Gastrocnemius medialis (tissue), 4 donors: ENCODE results near the gene CAPZB. TPM values are rescaled to one million over a fixed set of nuclear protein-coding genes. Genes with fewer than 3 reads are reported as not detected.

Experiments used
- ATAC-seq, 2 donors: fragments of 150-250 bp; one replicate each; pipeline ENCODE4 v1.9.1; 2016
- DNase-seq, 2 donors: peaks; one replicate each; pipeline ENCODE4 v3.0.0-alpha.2; 2019
- H3K27ac ChIP-seq, 4 donors: fragments of 200-600 bp; sonication (generic); 1 replicate in 1 of 4; 2 replicates in 3 of 4; pipeline ENCODE4 v1.5.1; 2016 to 2018; ENCODE audit warnings: mild to moderate bottlenecking in 2 of 4, moderate library complexity in 1 of 4
- H3K27me3 ChIP-seq, 3 donors: fragments of 200-600 bp; sonication (generic) in 2 of 3; 1 replicate in 1 of 3; 2 replicates in 2 of 3; pipeline versions ENCODE4 v1.5.1 to v1.6.0; 2016 to 2019; ENCODE audit warnings: mild to moderate bottlenecking in 1 of 3, moderate library complexity in 1 of 3
- H3K36me3 ChIP-seq, 2 donors: fragments of 200-600 bp; sonication (generic) in 1 of 2; one replicate each; pipeline ENCODE4 v1.5.1; 2017 to 2018
- H3K4me1 ChIP-seq, 2 donors: fragments of 200-600 bp; sonication (generic) in 1 of 2; one replicate each; pipeline ENCODE4 v1.5.1; 2016 to 2017; ENCODE audit warnings: mild to moderate bottlenecking in 2 of 2
- H3K4me3 ChIP-seq, 4 donors: fragments of 200-600 bp; sonication (generic) in 3 of 4; 1 replicate in 1 of 4; 2 replicates in 3 of 4; pipeline ENCODE4 v1.5.1; 2016 to 2019; ENCODE audit warnings: mild to moderate bottlenecking in 2 of 4
- H3K9me3 ChIP-seq, 3 donors: fragments of 200-600 bp; sonication (generic) in 2 of 3; 1 replicate in 1 of 3; 2 replicates in 2 of 3; pipeline ENCODE4 v1.5.1; 2016 to 2019
- CTCF ChIP-seq, 5 experiments: fragments of 450-650 bp in 3 of 5; fragments of 200-600 bp in 2 of 5; sonication (generic) in 2 of 5; IDR thresholded peaks in 4 of 5; conservative IDR thresholded peaks in 1 of 5; 1 replicate in 4 of 5; 2 replicates in 1 of 5; pipeline ENCODE4 v1.5.1; 2016 to 2019; ENCODE audit warnings: antibody characterized with exemption in 5 of 5, mild to moderate bottlenecking in 3 of 5, moderate library complexity in 3 of 5
- POLR2A ChIP-seq, 2 donors: fragments of 450-650 bp; IDR thresholded peaks; one replicate each; pipeline ENCODE4 v1.6.1; 2017; ENCODE audit warnings: antibody characterized with exemption in 2 of 2, mild to moderate bottlenecking in 2 of 2, moderate library complexity in 2 of 2
- in situ Hi-C, 4 donors: fragments of 200-750 bp; cut with MboI; loops; one replicate each; pipeline versions ENCODE4 v1.15.0 to v1.8.0; 2017; ENCODE audit warnings: low sequenced_read_pairs in 4 of 4
- intact Hi-C: fragments of 100-400 bp; cut with DNase I; formaldehyde crosslinking; loops from one replicate; pipeline ENCODE4 v1.15.1; 2023; ENCODE audit warnings: low total_unique reads
- total RNA-seq, 4 donors: library from RNA; depleted of rRNA; stranded (reverse); fragments of >200 nt; gene quantifications; one replicate each; pipeline versions ENCODE4 v1.1.0 to v1.2.3, GENCODE V29; 2016

CAPZB gene
- total RNA-seq, 4 donors from 2014 or later: 48.6 to 93.8 (median 74.9) TPM

GRCh38 chr1:19312782-19313635 lies 172.3 kb downstream of the CAPZB start:
- in situ Hi-C loops (no loop called here), intact Hi-C loops (loop anchor here (2.0 to 10.0 kb wide), 3 partner anchors 61 to 342 kb away; partner anchors contain the start of genes EMC1 and MRTO4)
- no peaks in the 10 kb centered on the region for H3K9me3 ChIP-seq
- H3K36me3 ChIP-seq: peaks cover 0 to 12% of the 10 kb centered on the region in 2 donors
- no peak for ATAC-seq
- peaks cover 19 to 20% of the 10 kb centered on the region in 2 donors for H3K4me1 ChIP-seq
- no peak for DNase-seq
- no peaks in the 10 kb centered on the region for H3K27me3 ChIP-seq
- H3K27ac ChIP-seq: peak overlapping the region; percentile 93 to 97 (median 96)
- H3K4me3 ChIP-seq: peak overlapping the region; percentile 79 to 97 (median 87)
- TF ChIP-seq POLR2A (IDR thresholded peaks at IDR 0.05) (no peak), CTCF (IDR thresholded peaks at IDR 0.05 in 4 of 5, conservative IDR thresholded peaks at IDR 0.05 in 1 of 5) (no peak)

GRCh38 chr1:19311931-19312781 lies 173.2 kb downstream of the CAPZB start, which contains the start of the genes AKR7A2 and SLC66A1:
TSS of gene AKR7A2 (minus strand) at chr1:19312144. CDS start at chr1:19312124, 20 bp downstream.
TSS of gene SLC66A1 (plus strand) at chr1:19312326. CDS start at chr1:19317678, 5,352 bp downstream.
- DNase-seq (peak; percentile 85 to 92), ATAC-seq (peak; percentile 87 to 91)
- H3K4me1 ChIP-seq: peaks cover 19 to 20% of the 10 kb centered on the region in 2 donors
- intact Hi-C loops (loop anchor here (2.0 to 10.0 kb wide), 3 partner anchors 60 to 343 kb away; partner anchors contain the start of genes EMC1 and MRTO4), in situ Hi-C loops (no loop called here)
- H3K27me3 ChIP-seq: no peaks in the 10 kb centered on the region
- TF ChIP-seq CTCF (IDR thresholded peaks at IDR 0.05 in 4 of 5, conservative IDR thresholded peaks at IDR 0.05 in 1 of 5): peak; percentile 13 to 36 (median 17)
- TF ChIP-seq POLR2A (IDR thresholded peaks at IDR 0.05): peak; percentile 91 to 92
- peak within 1 kb of the TSS; percentile 93 to 97 (median 96) for H3K27ac ChIP-seq
- no peaks in the 10 kb centered on the region for H3K9me3 ChIP-seq
- H3K4me3 ChIP-seq: peak within 1 kb of the TSS; percentile 79 to 97 (median 87)
- peaks cover 0 to 14% of the 10 kb centered on the region in 2 donors for H3K36me3 ChIP-seq

GRCh38 chr1:19311503-19311930 lies 173.8 kb downstream of the CAPZB start:
- H3K27ac ChIP-seq: peak overlapping the region; percentile 63 to 97 (median 84)
- in situ Hi-C loops: no loop called here

More at GRCh38 chr1:19311503-19311930, 173.8 kb downstream of the CAPZB start:
- H3K36me3 ChIP-seq: peaks cover 0 to 20% of the 10 kb centered on the region in 2 donors
- peaks cover 19 to 20% of the 10 kb centered on the region in 2 donors for H3K4me1 ChIP-seq
- no peaks in the 10 kb centered on the region for H3K9me3 ChIP-seq
- peak; percentile 48 to 50 for ATAC-seq
- no peaks in the 10 kb centered on the region for H3K27me3 ChIP-seq
- TF ChIP-seq CTCF (IDR thresholded peaks at IDR 0.05 in 4 of 5, conservative IDR thresholded peaks at IDR 0.05 in 1 of 5) (no peak), POLR2A (IDR thresholded peaks at IDR 0.05) (no peak)
- H3K4me3 ChIP-seq: peak overlapping the region; percentile 69 to 97 (median 80)
- intact Hi-C loops: loop anchor here (5.0 to 10.0 kb wide), 2 partner anchors 59 to 343 kb away; partner anchors contain the start of genes EMC1 and MRTO4
- DNase-seq: peak in 1 of 2 donors; percentile 41
